NCI-H1694 treated with DMSO at 0.1 percent for 48 hours (cell line): ENCODE results near the gene ZMYND10.
"Not testable (repeated sequence)": the region's sequence is repeated elsewhere in the genome, so short reads cannot be mapped to it uniquely, and the experiment has no call there.

Source experiments
- DNase-seq: peaks from one replicate; lab custom pipeline; 2025; lab: John Stamatoyannopoulos, UW

Gene ZMYND10

DNA sequence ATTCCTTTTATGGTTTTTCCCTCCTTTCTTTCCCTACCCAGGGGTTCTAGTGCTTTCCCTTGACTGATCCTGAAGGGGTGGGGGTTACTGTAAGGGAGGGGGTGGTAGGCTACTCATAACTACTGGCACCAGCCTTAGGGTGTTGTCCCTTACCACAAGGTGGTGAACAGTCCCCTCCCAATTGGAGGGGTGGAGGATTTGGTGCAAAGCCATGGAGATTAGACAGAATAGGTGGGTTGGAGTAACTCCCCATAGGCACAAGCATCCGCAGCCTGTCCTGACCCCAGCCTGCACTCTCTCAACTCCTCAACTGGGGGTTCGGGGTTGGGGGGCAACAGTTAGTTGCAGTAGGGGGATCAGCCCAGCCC is 20.4 kb downstream of the ZMYND10 start:
- DNase-seq, result no peak

DNA sequence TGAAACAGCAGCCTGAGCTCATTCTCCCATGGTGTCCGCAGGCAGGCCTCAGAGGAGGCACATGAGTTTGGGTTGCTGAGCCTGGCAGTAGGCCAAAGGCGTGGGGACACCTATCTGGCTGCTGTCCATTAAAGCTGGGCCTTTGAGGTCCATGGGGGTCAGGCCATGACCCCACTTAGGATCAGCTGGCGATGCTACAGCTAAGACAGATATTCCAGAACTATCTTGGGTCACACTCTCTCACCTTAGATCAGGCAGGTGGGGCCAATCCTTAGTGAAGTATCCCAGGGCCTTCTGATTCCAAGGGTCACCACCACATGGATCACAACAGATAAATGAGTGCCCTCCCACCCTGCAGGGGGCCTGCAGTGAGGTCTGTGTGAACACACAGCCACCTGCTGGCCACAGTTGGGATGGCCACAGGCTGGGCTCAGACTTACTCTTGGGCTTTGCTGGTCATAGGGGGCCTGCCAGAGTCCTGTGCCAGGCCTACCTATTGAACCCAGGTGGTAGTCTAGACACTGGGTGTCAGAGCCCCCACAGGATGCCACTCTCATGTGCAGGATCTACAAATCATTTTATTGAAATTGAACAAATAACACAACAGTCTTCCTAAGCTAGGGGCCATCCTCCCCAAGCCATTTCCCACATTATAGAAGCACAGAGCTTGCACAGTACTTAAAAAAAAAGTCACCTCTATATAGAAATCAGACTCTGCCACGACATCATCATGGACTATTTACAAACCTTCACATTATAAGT is 21.0 kb downstream of the ZMYND10 start:
- DNase-seq, result no peak

DNA sequence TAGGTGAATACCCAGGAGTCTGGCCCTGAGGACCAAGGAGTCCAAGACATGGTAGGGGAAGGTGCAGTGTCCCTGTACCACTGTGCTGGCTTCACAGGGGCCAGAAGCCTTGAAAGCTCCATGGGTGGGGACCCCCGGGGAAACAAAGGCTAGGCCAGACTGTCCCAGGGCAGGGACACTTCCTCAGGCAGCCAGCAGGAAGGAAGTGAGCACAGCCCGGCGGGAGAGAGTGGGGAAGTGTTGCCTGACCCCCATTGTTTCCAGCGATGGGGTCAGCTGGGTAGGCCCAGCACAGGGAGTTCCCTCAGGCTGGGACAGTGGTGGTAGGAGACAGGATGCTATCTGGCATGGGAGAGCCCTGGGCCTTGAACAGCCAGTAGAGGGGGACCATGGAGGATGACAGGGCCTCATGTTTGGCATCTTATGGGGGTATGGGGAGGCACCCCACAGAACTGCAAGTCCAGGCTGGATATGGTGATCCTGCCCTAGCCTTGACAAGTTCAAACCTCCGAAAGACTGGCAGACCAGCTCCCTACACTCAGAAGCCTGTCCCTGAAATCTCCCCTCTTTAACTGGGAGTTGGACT is 21.8 kb downstream of the ZMYND10 start:
- no peak for DNase-seq

DNA sequence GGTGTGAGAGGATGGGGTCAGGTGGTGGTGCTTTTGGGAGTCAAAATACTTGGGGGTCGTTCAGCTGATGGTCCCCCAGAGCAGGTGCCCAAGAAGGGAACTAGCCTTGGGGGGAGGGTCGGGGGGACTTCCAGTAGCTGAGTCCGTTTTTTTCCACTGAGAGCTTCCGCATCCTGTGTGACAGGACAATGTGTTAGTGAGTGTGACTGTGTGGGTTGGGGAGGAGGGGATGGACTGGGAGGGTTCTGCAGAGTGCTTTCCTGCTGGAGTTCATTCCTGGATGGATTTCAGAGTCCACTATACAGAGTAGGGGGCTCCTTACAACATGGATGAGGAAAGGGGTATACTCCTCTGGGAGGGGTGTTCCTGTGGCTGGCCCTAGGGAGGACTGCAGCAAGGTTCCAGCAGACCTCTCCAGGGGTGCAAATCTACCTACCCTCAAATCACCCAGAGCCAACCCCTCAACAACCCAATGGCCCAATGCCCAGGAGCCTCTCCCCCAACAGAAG is 22.4 kb downstream of the ZMYND10 start:
- no peak for DNase-seq

DNA sequence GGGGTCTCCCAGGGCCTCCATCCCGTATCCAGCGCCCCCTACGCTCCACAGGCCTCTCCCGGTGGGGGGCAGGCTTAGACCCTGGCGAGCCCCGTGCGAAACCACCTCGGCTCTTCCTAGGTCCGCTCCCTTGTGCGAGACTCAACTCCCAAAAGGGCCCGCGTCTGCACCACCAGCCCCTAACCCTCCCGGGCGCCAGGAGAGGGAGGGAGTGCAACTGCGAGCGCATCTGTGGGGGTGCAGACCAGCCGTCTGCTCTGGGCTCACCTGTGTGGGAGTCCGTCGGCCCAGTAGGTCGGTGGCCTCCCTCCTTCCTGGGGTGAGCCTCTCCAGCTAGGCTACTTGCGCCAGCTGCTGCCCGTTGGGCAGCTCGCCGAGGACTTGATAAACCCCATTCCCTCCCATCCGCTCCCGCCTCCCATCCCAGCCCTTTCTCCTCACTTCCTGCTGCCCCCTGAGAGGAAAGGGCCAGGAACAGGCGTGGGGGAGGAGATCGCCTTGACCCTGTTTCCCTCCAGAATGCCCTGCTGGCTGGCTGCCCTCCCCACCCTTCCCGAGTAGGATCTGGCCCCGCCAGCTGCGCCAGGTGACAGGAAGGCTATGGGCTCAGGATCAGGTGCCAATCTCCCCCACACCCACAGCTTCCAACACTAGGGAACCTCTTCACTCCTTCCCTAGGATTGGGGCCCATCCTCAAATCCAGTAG is 23.0 kb downstream of the ZMYND10 start, which contains the start of gene HYAL2:
HYAL2 (minus strand) TSS at position 360 of the 706 bp plus-strand sequence. CDS start 2,256 bp downstream, outside the sequence.
- no peak for DNase-seq

DNA sequence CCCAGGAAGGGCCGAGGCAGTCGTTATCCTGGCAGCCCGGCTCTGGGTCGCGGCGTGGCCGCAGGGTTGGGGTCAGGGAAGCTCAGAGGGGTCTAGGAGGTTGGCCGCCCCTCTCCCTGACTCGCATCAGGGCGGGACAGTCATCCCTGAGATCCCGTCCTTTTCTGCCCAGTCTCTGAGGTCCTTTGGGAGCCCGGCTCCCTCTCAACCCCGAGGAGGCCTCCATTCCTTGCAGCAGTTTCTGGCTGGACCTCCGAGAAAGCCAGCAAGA is 23.5 kb downstream of the ZMYND10 start:
- DNase-seq, result no peak

DNA sequence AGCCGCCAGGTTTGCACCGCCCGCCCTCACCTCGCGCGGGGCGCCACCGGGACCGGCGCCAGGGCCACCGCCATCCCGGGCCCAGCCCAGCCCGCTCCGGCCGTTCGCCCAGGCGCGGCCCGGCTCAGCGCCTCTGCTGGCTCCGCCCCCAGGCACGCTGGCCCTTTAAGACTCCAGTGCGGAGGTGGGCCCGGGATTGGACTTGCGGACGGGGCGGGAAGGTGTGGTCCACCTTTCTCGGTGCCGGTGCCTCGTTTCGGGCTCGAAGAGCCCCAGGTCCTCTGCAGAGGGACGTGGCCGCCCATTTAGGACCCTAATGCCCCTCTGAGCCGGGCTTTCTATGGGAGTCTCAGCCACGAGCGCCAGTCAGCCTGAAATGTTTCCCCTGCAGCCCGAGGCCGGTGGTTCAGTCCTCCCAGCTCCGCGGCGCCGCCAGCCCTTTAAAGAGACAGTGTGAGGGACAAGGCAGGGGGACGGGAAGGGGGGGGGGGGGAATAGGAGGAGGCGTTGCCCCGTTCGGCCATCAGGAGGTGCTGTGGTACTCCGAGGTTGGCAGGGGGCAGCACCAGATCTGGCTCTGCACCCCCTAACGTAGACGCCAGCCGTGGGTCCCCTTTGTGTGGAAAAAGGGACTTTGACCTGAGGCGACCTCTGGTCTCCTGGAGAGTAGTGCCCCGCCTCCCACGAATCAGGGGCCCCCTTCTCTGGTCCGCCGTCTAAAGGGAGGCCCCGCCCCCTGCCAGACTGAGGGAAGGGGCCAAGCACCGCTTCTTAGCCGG is 24.0 kb downstream of the ZMYND10 start:
- peak; percentile 54 for DNase-seq

DNA sequence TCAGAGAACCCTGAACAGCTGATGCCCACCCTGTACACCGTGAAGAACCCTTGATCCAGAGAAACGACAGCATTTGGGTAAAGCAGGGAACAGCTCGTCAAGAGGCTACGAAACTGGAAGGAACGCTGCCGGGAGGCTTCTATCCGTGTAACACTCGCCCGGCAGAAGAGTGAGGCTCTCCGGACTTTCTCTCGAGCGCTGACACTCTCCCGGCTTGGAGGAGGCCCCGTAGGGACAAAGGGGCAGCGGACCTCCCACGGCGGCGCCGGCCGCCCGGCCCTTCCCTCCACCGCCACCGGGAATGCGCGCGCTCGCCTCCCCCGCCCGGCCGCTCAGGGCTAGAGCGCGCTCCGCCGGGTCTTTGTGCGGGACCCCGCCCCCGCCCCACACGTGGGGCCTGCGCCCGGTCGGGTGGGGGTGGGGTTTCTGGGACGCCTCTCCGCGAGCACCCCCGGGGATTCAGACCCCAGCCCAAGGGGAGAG is 24.6 kb downstream of the ZMYND10 start:
- no peak for DNase-seq

DNA sequence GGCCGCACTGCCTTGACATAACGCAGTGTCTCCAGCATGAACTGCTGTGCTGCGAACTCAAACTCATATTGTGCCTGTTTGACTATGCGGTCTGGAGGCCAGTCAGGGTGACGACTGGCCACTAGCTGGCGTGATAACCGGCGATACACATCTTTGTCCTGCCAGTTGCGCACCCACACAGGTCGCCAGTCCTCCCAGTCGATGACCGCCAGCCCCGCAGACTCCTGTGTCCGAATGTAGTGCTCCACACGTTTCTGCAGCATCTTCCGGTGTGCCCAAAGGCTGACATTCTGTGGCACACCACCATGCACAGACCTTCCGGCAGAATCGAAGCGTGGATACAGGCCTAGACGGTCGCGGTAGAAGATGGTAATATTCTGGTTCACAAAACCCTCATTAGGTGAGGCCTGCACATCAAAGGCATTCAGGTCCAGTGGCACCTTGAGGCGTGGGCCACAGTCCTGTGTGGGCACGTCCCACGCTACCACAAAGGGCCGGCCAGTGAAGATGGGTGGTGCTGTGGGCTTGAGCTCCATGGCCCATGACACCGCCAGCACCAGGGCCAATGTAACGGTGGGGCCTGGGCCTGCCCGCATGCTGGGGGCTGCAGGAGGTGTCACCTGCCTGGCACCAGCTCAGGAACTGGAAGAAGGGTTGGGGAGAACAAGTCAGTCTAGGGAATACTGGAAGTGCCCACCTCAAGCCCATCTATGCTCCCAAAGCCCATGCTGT is 25.5 kb downstream of the ZMYND10 start:
- DNase-seq, result no peak

DNA sequence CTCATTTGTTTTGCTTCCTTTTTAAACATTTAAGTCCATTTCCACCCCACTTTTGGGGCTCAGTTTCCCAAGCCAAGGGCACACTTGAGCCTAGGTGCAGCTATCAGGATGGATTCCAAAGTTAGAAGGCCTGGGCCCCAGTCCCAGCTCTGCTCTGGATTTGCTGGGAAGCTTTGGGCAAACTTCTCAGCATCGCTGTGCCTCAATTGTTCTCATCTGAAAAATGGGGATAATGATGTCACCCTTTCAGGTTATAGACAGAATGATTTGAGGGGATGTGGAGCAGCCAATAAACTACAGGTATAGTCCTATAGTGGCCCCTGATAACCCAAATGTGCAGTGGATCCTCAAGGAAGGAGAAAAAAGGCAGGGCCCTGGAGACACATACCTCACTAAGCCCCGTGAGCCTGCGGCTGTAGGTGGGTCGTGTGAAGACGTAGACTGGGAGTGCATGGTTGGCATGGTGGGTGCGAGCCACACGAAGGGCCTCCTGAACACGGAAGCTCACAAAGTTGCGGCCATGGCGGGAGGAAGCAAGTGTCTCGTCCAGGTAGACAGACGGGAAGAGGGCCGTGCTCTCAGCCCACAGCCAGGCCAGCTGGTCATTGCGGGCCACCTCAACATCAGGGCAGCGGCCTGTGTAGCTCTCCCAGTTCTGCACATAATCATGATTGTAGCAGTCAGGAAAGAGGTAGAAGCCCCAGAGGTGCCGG is 26.2 kb downstream of the ZMYND10 start:
- DNase-seq, result no peak

DNA sequence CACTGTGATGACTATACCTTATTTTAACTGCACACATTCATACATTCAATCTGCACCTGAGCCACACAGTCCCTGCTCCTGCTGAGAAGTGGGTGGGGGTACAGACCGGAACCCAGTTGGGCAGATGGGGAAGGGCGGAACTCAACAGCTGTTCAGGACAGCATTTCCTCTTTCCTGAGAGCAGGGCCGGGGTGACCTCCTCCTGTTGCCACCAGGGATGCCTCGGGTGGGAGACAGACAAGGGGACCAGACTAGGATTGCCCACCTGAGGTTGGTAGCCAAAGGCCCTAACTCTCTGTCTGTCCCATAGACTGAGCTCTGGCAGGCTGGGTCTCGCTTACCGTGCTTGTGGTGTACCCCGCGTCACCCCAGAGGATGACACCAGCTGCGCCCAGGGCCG is 26.9 kb downstream of the ZMYND10 start:
- no peak for DNase-seq

DNA sequence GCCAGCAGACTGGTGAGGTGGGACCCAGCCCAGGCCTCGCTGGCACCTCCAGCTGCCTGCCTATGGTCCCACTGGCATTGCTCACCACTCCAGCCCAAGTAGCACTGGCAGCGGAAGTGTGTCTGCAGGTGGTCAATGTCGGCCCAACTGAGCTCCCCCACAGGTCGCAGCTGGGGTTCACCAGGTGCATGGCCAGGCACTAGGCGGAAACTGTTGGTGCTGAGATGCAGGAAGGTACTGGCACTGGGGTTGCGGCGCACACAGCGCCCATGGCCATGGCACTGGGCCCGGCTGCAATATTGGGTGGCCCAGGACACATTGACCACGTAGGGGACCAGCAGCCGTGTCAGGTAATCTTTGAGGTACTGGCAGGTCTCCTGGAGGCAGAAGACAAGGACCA is 27.4 kb downstream of the ZMYND10 start:
- no peak for DNase-seq

DNA sequence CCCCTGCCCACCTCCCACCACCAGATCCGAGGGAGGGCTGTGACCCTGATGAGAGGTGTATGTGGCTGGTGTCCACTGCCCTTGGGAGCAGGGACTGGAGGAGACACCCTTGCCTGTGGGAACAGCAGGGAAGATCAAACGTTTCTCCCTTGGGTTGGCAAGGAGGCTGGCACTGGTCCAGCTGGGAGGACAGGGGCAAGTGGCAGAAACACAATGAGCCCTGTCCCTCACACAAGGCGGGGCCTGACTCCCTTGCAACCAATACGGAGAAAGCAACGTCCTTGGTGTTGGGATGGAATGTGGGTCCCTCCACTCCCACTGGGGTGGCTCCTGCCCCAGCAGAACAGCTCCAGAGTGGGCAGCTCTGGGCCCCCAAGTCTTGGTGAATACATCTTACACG is 28.2 kb downstream of the ZMYND10 start:
- no peak for DNase-seq

DNA sequence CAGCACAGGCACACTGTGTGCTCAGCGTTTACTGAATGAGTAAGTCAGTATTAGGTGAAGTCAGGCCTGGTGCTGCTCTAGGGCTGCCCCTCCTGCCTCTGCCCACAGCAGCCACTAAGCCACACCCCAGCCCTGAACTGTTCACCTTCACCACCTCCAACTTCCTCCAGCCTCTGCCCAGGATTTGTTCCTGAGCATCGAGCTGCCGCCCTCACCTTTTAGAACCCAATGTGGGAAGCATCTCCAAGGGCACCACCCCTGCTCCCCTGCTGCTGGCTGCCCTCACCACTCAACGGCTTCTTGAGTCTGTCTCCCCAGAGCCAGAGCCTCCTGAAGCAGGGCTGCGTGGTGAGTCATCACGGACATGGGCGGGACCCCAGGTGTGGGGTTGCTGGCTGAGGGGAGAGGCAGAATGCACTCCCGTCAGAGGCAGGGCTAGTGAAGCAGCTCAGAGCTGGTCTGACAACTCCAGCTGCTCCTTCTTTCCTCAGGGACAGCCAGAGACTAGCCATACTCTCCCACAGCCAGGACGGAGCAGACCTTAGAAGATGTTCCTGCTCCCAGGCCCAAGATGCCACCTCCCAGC is 28.8 kb downstream of the ZMYND10 start:
- no peak for DNase-seq

DNA sequence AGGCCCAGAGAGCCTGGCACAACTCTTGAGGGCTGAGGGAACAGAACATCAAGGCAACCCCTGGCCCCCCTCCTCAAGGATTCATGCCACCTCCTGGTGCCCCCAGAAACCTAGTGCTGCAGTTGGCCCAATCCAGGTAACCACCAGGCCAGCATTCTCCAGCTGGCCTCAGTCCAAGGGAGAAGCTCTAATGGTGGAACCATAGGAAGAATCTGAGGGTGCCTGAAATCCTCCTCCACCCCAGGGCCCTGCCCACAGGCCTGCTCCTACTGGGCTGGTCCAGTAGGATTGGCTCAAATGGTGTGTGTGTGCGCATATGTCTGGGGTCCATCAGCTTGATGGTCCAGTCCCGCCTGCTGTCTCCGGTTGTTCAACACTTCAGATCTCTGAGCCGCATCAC is 30.7 kb downstream of the ZMYND10 start:
- DNase-seq, result no peak

DNA sequence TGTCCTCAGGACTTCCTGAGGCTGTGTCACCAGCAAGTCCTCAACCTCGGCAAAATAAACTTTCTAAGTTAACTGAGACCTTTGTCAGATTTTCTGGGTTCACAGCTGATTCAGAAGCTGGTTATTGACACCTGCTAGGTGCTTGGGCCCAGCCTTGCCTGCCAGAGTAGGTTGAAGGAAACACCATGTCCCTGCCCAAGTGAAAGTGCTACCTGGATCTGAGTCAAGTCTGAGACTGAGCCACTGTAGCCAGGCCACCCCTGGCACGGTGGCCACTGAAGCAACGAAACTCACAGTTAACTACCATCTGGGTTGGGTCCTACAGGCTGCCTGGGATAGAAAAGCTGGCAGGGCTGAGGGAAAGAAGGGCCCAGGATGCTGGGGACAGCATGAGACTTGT is 31.2 kb downstream of the ZMYND10 start:
- DNase-seq, result no peak

DNA sequence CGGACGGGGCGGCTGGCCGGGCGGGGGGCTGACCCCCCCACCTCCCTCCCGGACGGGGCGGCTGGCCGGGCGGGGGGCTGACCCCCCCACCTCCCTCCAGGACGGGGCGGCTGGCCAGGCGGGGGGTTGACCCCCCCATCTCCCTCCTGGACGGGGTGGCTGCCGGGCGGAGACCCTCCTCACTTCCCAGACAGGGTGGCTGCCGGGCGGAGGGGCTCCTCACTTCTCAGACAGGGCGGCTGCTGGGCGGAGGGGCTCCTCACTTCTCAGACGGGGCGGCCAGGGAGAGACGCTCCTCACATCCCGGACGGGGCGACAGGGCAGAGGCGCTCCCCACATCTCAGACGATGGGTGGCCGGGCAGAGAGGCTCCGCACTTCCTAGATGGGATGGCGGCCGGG is 33.5 kb downstream of the ZMYND10 start:
- DNase-seq, result not testable (repeated sequence)

DNA sequence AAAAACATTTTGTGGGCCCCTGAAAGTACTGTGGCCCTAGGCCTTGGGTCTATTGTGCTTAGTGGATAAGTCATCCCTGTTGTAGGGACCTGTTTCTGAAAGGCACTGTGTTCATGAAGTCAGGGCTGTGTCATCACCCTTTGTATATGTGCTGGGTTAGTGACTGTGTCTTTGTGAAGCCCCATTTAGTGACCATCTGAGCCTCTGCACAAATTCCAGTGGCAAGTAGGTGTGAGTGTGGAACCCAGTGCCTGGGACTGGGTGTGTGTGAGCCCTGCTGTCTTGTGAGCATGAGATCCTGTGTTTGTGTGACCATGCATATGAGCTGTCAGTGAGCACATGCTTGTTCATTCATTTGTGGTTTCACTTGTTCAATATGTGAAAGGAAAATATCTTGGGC is 40.9 kb downstream of the ZMYND10 start:
- DNase-seq, result no peak

DNA sequence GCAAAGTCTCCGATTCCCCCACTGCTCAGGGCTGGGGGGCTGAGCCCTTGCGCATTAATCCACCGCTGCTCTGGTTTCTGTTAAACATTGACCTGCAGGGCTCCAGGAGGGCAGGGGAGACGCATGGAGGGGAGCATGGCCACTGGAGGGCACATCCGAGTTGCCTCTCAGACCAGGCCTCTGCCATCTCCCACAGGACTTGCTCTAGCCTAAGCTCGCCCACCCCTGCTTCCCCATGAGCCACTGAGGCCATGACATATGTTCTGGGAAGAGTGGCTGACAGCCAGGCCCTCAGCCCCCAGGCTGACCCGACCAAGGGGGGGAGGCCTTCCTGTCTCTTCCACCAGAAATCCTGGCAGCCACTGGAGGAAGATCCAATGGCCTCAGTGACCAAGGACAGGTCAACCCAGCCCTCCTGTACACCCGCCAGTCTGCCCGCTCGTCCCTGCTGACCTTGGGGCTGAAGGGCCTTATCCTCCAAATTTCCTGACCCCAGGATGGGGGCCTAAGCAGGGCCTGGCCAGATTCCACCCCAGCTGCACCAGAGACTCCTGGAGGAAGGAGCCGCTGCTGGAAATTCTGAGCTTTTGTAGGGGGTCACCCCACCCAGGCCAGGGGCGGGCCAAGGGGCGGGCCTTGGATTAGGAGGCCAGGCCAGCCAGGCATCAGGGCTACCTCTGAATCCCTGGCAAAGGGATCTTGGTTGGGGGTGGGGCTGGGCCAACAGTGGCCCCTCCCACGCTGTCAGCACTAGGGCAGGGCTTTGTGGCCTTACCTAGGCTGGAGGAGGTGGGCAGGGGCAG is 42.3 kb downstream of the ZMYND10 start, which contains the start of gene HYAL1:
HYAL1 (minus strand) TSS at position 562 of the 803 bp plus-strand sequence. CDS start 618 bp downstream, outside the sequence.
- DNase-seq, result no peak
